IPS-NIHi7 (cell line): ENCODE results near the gene PGM1.

ENCODE experiments used
- DNase-seq: peaks from one replicate; pipeline ENCODE4 v3.0.0; 2012; ENCODE audit warnings: mixed read lengths; ENCODE audit errors: extremely low spot score

The PGM1 gene

GRCh38 chr1:63701187-63701586 lies 108.0 kb downstream of the PGM1 start:
- no peak for DNase-seq

DNA sequence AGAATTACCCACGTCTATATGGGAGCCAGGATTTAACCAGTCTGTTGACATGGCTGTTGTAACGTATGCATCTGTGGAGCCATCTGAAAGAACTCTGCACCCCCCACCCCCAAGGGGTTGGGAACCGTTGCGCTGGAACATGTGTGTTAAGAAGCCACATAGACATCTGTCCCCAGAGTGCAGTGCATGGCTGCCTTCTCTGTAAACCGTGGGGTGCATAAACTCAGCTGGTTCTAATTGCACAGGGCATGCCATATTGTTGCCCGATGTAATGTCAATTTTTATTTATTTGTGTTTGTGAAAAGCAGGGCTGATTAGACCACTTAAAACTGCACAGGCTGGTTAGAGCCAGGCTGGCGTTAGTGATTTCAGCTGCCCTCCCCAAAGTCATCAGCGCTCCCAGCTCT lies 110.5 kb downstream of the PGM1 start:
- no peak for DNase-seq

DNA sequence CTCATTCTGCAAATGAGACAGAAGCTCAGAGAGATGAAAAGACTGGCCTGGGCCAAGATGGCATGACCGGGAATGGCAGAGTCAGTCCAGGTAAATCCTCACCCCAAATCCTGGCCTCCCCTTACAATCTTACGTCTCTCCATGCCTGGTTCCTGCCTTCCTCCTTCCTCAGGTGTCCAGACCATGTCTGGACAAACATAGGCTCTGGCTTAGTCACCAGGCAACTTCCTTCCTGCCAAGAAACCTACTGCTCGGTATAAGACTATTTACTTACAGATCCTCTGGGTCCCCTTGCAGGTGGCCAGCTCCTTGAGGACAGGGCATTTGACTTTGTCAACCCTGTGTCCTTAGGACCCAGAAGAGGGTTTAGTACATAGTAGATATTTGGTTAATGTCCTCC lies 111.2 kb downstream of the PGM1 start:
- no peak for DNase-seq

DNA sequence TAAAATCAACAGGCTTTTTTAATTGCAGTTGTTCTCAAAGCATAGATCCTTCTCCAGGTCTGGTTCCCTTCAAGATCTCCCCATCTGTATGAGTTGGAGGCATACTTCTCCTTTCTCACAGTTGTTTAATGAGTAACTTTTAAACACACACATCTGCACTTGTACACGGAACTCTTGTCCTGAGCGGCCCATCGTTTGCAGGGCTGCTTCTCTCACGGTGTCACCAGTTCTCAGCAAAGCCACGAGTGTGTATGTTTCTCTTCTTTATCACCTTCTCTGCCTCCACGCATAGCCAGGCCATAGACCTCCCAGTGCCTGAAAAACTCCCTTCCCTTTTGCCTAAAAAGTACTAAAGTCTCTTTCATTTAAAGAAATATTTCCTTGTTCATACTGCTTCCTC lies 111.9 kb downstream of the PGM1 start:
- no peak for DNase-seq

DNA sequence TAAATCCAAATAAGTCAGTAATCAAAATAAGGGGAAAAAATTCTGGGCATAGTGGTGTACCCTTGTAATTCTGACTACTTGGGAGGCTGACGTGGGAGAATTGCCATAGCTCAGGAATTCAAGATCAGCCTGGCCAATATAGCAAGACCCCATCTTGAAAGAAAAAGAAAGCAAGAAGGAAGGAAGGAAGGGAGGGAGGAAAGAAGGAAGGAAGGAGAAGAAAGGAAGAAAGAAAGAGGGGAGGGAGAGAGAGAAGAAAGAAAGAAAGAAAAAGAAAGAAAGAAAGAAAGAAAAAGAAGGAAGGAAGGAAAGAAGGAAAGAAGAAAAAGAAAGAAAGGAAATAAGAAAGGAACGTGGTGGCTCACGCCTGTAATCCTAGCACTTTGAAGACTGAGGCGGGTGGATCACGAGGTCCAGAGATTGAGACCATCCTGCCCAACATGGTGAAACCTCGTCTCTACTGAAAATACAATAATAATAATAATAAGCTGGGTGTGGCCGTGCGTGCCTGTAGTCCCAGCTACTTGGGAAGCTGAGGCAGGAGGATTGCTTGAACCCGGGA lies 116.1 kb downstream of the PGM1 start:
- DNase-seq: no peak
